ENCODE measurements around the gene MOCOS.
"Not testable (repeated sequence)": the region's sequence is repeated elsewhere in the genome, so short reads cannot be mapped to it uniquely, and the experiment has no call there.

- TF ChIP-seq EZH2 (IDR thresholded peaks at IDR 0.05; ENCODE audit: borderline replicate concordance, low read length); CTCF (IDR thresholded peaks at IDR 0.05; ENCODE audit: low read length): not testable (repeated sequence)
Measured at GRCh38 chr18:36168296-36168695, 19.0 kb upstream of the MOCOS start.

Measured in OCI-LY1 (cell line).